Uterus (tissue), 2 donors: ENCODE measurements around the gene EGLN2.
"Not testable (repeated sequence)": the region's sequence is repeated elsewhere in the genome, so short reads cannot be mapped to it uniquely, and the experiment has no call there.

Experiments used
- CTCF ChIP-seq, 4 experiments: fragments of 200-600 bp in 2 of 4; fragments of 450-650 bp in 2 of 4; sonication (generic) in 2 of 4; IDR thresholded peaks; one replicate each; pipeline ENCODE4 v1.5.1; 2016 to 2019; ENCODE audit warnings: antibody characterized with exemption in 4 of 4, mild to moderate bottlenecking in 2 of 4, moderate library complexity in 1 of 4
- POLR2A ChIP-seq, 2 donors: fragments of 450-650 bp; IDR thresholded peaks; one replicate each; pipeline ENCODE4 v1.6.1; 2016; ENCODE audit warnings: antibody characterized with exemption in 2 of 2, mild to moderate bottlenecking in 1 of 2, moderate library complexity in 1 of 2

- TF ChIP-seq CTCF, POLR2A (IDR thresholded peaks at IDR 0.05): not testable (repeated sequence)
These were observed 32.6 kb upstream of the EGLN2 start for GRCh38 chr19:40766385-40766784.
